ENCODE results near the gene TRAM2. TPM values are rescaled to one million over a fixed set of nuclear protein-coding genes. Genes with fewer than 3 reads are reported as not detected.

The TRAM2 gene
- total RNA-seq, 4 donors from 2014 or later, result 21.3 to 27.5 (median 23.7) TPM

DNA sequence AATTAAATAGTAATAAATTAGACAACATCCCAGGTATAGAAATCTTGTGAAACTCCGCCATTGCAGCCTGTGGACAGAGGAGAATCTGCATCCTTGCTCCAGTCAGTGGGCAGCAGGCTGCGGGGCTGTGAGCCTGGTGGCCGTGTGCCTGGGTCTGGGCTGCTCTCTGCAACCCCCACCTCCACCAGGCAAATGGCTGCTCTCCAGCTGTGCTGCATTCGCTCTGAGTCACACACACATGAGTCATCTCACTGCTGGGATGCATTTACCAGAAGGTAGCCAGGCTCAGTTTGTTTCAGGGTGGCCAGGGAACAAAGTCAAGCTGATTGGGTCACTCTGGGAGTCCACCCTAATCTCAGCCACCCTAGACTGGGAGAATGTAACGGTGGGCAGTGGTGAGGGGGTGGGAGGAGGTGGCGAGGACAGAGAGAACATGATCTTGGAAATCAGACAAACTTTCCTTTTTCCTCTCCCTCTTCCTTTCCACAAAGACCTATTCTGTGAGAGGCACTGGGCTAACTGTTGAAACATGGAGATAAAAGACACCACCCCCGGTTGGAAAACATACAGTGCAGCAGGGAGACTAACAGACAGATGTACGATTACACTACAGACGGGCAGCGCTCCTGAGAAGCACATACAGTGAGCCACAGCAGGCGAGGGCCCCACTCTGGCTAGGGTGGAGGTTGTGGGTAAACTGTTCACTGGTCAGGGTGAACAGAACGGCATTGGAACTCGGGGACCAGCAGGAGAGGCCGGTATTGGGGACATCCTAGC lies 59.2 kb downstream of the TRAM2 start:
- Histone ChIP-seq H3K4me1 (peaks cover 3 to 98% (median 51%) of the 10 kb centered on the region in 4 donors), H3K27me3 (no peaks in the 10 kb centered on the region), H3K4me3 (peak overlapping the region in 1 of 4 donors; percentile 2), H3K27ac (peak overlapping the region; percentile 38 to 97 (median 83)), H3K36me3 (peaks cover 0 to 3% (median 0%) of the 10 kb centered on the region in 3 donors), H3K9me3 (no peaks in the 10 kb centered on the region)
- peak in 1 of 2 donors; percentile 35 for TF ChIP-seq POLR2A (IDR thresholded peaks at IDR 0.05)
- peak in 1 of 2 donors; percentile 94 for TF ChIP-seq EP300 (IDR thresholded peaks at IDR 0.05)
- TF ChIP-seq, protein P1, sequence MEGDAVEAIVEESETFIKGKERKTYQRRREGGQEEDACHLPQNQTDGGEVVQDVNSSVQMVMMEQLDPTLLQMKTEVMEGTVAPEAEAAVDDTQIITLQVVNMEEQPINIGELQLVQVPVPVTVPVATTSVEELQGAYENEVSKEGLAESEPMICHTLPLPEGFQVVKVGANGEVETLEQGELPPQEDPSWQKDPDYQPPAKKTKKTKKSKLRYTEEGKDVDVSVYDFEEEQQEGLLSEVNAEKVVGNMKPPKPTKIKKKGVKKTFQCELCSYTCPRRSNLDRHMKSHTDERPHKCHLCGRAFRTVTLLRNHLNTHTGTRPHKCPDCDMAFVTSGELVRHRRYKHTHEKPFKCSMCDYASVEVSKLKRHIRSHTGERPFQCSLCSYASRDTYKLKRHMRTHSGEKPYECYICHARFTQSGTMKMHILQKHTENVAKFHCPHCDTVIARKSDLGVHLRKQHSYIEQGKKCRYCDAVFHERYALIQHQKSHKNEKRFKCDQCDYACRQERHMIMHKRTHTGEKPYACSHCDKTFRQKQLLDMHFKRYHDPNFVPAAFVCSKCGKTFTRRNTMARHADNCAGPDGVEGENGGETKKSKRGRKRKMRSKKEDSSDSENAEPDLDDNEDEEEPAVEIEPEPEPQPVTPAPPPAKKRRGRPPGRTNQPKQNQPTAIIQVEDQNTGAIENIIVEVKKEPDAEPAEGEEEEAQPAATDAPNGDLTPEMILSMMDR (IDR thresholded peaks at IDR 0.05), result no peak
- peak; percentile 55 to 86 for DNase-seq (ENCODE audit: low spot score in 2 of 2)
- WGBS, 2 donors, result 30 to 33% methylated on average over 14 of the region's 14 CpGs

DNA sequence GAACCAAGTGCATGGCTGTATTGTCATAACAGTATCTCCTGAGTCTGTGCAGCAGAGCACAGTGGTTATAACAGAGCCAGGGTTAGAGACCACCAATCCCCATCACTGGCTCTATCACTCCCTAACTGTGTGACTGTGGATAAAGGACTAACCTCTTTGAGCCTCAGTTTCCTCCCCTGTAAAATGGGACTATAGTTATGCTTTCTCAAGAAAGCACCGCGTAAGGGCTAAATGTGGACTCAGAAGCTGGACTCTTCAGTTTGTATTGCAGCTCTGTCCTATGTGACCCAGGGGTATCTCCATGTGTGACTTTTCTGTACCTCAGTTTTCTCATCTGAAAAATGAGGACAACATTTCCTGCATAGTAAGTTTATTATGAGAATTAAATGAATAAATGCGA lies 59.9 kb downstream of the TRAM2 start:
- DNase-seq (ENCODE audit: low spot score in 2 of 2), result no peak
- H3K36me3 ChIP-seq, result peaks cover 0 to 3% (median 0%) of the 10 kb centered on the region in 3 donors
- 96 to 100% methylated on average over 3 of the region's 3 CpGs for WGBS, 2 donors
- H3K4me1 ChIP-seq, result peaks cover 3 to 98% (median 56%) of the 10 kb centered on the region in 4 donors
- H3K27ac ChIP-seq, result peak overlapping the region in 3 of 4 donors; percentile 72 to 97 (median 94)
- H3K4me3 ChIP-seq, result no peak overlapping the region
- H3K9me3 ChIP-seq, result no peaks in the 10 kb centered on the region
- TF ChIP-seq EP300 (IDR thresholded peaks at IDR 0.05) (no peak), POLR2A (IDR thresholded peaks at IDR 0.05) (no peak)
- TF ChIP-seq, protein P1 (IDR thresholded peaks at IDR 0.05), result no peak
- no peaks in the 10 kb centered on the region for H3K27me3 ChIP-seq

DNA sequence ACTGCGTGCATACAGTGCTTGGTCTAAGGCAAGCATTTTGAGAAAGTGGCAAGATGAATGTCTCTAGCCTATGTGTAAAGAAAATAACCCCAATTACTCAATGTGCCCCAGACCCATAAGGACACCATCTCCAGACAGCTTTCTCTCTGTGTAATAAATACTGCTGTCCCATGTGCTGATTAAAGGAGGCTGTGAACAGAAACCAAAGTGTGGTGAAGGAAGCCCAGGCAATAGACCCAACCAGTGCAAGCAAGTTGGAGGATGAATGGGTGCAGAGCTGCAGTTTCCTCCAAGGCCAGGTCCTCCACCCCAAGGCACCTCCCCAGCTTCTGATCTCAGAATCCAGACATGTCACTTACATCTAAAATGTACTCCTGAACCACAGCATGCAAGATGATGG lies 60.6 kb downstream of the TRAM2 start:
- TF ChIP-seq, protein P1 (IDR thresholded peaks at IDR 0.05), result no peak
- no peak for TF ChIP-seq POLR2A (IDR thresholded peaks at IDR 0.05)
- no peak for TF ChIP-seq EP300 (IDR thresholded peaks at IDR 0.05)
- 88 to 94% methylated on average over 1 of the region's 1 CpG for WGBS, 2 donors
- Histone ChIP-seq H3K27ac (peak overlapping the region in 2 of 4 donors; percentile 94 to 97), H3K4me3 (no peak overlapping the region), H3K4me1 (peaks cover 3 to 98% (median 60%) of the 10 kb centered on the region in 4 donors), H3K9me3 (no peaks in the 10 kb centered on the region), H3K36me3 (peaks cover 0 to 3% (median 0%) of the 10 kb centered on the region in 3 donors), H3K27me3 (no peaks in the 10 kb centered on the region)
- no peak for DNase-seq (ENCODE audit: low spot score in 2 of 2)

DNA sequence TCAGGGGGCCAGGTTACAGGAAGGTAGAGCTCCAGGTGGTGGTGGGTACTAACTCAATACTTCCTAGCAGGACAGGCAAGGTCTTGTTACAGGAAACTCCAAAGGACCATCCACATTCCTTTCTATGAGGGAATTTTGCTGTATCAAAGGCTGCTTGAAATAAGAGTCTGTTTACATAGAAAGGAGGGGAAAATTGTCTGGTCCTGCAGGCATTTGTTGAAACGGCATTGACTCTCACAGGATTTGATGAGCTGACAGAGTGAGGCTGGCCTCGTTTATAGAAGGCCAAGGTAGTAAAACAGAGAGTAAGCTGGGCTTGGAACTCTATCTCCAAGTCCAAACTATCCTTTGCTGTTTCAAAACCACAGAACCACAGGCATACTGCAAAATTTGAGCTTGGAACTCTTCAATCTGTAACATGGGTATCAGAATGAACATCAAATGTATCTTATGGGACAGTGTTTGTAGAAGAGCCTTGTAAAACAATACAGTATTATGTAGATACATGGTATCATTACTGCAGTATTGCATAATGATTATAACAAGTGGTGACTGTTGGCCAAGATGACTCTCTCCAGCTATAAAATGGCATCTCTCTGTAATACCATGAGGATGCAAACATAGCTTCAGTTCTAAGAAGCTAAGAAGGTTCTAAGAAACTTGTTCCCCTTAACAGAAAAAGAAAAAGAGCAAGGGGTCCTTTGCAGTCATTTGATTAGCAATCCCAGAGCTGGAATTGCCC lies 61.5 kb downstream of the TRAM2 start:
- H3K4me1 ChIP-seq, result peaks cover 3 to 98% (median 61%) of the 10 kb centered on the region in 4 donors

More for the DNA sequence above, 61.5 kb downstream of the TRAM2 start:
- TF ChIP-seq POLR2A (IDR thresholded peaks at IDR 0.05) (no peak), EP300 (IDR thresholded peaks at IDR 0.05) (no peak)
- TF ChIP-seq, protein P1 (IDR thresholded peaks at IDR 0.05), result no peak
- no peak overlapping the region for H3K4me3 ChIP-seq
- no peaks in the 10 kb centered on the region for H3K27me3 ChIP-seq
- peak overlapping the region; percentile 29 to 97 (median 70) for H3K27ac ChIP-seq
- DNase-seq (ENCODE audit: low spot score in 2 of 2), result no peak
- peaks cover 0 to 7% (median 0%) of the 10 kb centered on the region in 3 donors for H3K36me3 ChIP-seq
- 38 to 40% methylated on average over 2 of the region's 2 CpGs for WGBS, 2 donors
- H3K9me3 ChIP-seq, result no peaks in the 10 kb centered on the region

All from tibial nerve (tissue), 4 donors.